A673 (cell line): ENCODE results near the gene SERPINA5. TPM values are rescaled to one million over a fixed set of nuclear protein-coding genes. Genes with fewer than 3 reads are reported as not detected.

Experiments used
- BruUV-seq: library from RNA; stranded (reverse); fragments of 400-500 nt; replicated peaks from 2 replicates; lab custom pipeline; 2021; lab: Mats Ljungman, UMichigan
- CTCF ChIA-PET: fragments of 300-600 bp; sonication (Branson Sonifier 250); formaldehyde crosslinking; loops from one replicate; lab custom pipeline; 2022; ENCODE audit warnings: antibody characterized with exemption; lab: Charles Lee
- POLR2A ChIA-PET: fragments of 300-600 bp; sonication (Branson Sonifier 250); formaldehyde crosslinking; loops from one replicate; lab custom pipeline; 2022; ENCODE audit warnings: antibody characterized with exemption; ENCODE audit not compliant: low non-redundant PET; lab: Charles Lee
- DNase-seq: peaks from one replicate; pipeline ENCODE4 v3.0.0-alpha.2; 2015; ENCODE audit warnings: low spot score
- H3K27ac ChIP-seq: fragments of 200-600 bp; sonication (generic); 2 replicates; pipeline ENCODE4 v1.5.1; 2016; ENCODE audit warnings: mixed run types, low read depth, mild to moderate bottlenecking, mixed read lengths, antibody characterized with exemption, low read length; ENCODE audit not compliant: poor library complexity, severe bottlenecking
- H3K27me3 ChIP-seq: fragments of 200-600 bp; sonication (generic); replicated peaks from 2 replicates; pipeline ENCODE4 v1.6.1; 2017; ENCODE audit warnings: mixed run types, low read depth, mild to moderate bottlenecking, mixed read lengths, antibody characterized with exemption, low read length; ENCODE audit not compliant: insufficient read depth, poor library complexity
- H3K36me3 ChIP-seq: fragments of 200-600 bp; sonication (generic); 2 replicates; pipeline ENCODE4 v1.6.1; 2016; ENCODE audit warnings: mixed run types, mild to moderate bottlenecking, mixed read lengths, antibody characterized with exemption, low read length; ENCODE audit not compliant: insufficient read depth, poor library complexity, severe bottlenecking
- H3K4me1 ChIP-seq: fragments of 200-600 bp; sonication (generic); 2 replicates; pipeline ENCODE4 v1.6.1; 2017; ENCODE audit warnings: mixed run types, mild to moderate bottlenecking, mixed read lengths, antibody characterized with exemption, low read length; ENCODE audit not compliant: insufficient read depth, poor library complexity, severe bottlenecking
- H3K4me3 ChIP-seq: fragments of 200-600 bp; sonication (generic); 2 replicates; pipeline ENCODE4 v1.5.1; 2016; ENCODE audit warnings: low read depth, mixed run types, mild to moderate bottlenecking, mixed read lengths, low read length; ENCODE audit not compliant: poor library complexity, severe bottlenecking
- H3K9me3 ChIP-seq: fragments of 200-600 bp; sonication (generic); 2 replicates; pipeline ENCODE4 v1.6.1; 2016; ENCODE audit warnings: mixed run types, low read depth, mild to moderate bottlenecking, mixed read lengths, antibody characterized with exemption, low read length; ENCODE audit not compliant: poor library complexity, severe bottlenecking
- EZH2 ChIP-seq: fragments of 200-600 bp; sonication (generic); IDR thresholded peaks from 2 replicates; pipeline ENCODE4 v1.6.1; 2017; ENCODE audit warnings: borderline replicate concordance, low read depth, mild to moderate bottlenecking, mixed read lengths, antibody characterized with exemption, low read length; ENCODE audit not compliant: poor library complexity, severe bottlenecking
- intact Hi-C: fragments of 100-400 bp; cut with micrococcal nuclease; formaldehyde crosslinking; loops from one replicate; pipeline ENCODE4 v1.10.0; 2022; ENCODE audit not compliant: unreplicated experiment
- total RNA-seq: library from RNA; stranded (reverse); gene quantifications from 2 replicates; pipeline ENCODE4 v1.2.3, GENCODE V29; 2021
- TF ChIP-seq, protein P1 (sequence below): fragments of 300-800, 200-600 bp; sonication (generic); conservative IDR thresholded peaks from 2 replicates; pipeline ENCODE4 v1.5.1; 2017; ENCODE audit warnings: low read depth, mild to moderate bottlenecking, antibody characterized with exemption, low read length, moderate library complexity, mixed read lengths

The SERPINA5 gene
- total RNA-seq, 1 experiment from 2014 or later: not detected

DNA sequence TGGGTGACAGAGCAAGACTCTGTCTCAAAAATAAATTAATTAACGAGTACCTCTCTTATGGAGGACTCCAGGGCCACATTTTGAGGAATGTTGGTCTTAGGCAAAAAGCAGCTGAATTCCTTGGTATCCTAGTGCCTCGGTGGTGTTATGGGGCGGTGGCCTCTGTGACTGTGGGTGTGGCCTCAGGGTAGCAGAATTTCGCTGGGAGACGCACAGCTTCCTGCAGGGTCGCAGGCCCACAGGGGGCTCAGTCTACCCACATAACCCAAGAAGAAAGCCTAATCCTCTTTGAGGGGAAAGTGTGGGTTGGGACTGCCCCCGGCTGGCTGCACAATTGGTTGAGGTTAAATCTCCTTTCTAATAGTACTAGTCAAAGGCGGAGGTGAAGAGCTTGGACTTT, 31.2 kb upstream of the SERPINA5 start:
- ChIA-PET POLR2A (no interaction called here), CTCF (interaction anchor here (0.6 kb wide), 1 partner anchor 300 kb away, joined by 3 read pairs; no protein-coding TSS in a partner anchor)
- no peak for TF ChIP-seq EZH2
- TF ChIP-seq, protein P1, sequence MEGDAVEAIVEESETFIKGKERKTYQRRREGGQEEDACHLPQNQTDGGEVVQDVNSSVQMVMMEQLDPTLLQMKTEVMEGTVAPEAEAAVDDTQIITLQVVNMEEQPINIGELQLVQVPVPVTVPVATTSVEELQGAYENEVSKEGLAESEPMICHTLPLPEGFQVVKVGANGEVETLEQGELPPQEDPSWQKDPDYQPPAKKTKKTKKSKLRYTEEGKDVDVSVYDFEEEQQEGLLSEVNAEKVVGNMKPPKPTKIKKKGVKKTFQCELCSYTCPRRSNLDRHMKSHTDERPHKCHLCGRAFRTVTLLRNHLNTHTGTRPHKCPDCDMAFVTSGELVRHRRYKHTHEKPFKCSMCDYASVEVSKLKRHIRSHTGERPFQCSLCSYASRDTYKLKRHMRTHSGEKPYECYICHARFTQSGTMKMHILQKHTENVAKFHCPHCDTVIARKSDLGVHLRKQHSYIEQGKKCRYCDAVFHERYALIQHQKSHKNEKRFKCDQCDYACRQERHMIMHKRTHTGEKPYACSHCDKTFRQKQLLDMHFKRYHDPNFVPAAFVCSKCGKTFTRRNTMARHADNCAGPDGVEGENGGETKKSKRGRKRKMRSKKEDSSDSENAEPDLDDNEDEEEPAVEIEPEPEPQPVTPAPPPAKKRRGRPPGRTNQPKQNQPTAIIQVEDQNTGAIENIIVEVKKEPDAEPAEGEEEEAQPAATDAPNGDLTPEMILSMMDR: no peak
- no peak for DNase-seq
- H3K9me3 ChIP-seq: no peaks in the 10 kb centered on the region
- intact Hi-C loops: no loop called here
- H3K4me3 ChIP-seq: no peak overlapping the region
- H3K4me1 ChIP-seq: no peaks in the 10 kb centered on the region
- H3K36me3 ChIP-seq: no peaks in the 10 kb centered on the region
- BruUV-seq: no TSS peak
- H3K27ac ChIP-seq: no peak overlapping the region
- peaks cover 5% of the 10 kb centered on the region for H3K27me3 ChIP-seq

DNA sequence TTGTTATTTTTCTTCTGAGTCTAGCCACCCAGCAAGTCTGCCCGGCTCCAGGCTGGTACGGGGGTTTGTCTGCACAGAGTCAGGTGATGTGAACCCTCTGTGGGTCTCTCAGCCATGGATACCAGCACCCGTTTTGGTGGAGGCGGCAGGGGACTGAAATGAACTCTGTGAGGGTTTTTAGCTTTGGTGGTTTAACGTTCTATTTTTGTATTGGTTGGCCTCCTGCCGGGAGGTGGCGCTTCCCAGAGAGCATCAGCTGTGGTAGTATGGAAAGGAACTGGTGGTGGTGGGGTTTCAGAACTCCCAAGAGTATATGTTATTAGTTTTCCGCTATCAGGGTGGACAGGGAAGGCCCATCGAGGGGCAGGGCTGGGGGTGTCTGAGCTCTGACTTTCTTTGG, 25.2 kb upstream of the SERPINA5 start:
- TF ChIP-seq, protein P1: no peak
- TF ChIP-seq EZH2: no peak
- H3K4me3 ChIP-seq: no peak overlapping the region
- no peaks in the 10 kb centered on the region for H3K9me3 ChIP-seq
- ChIA-PET CTCF (interaction anchor here (0.6 kb wide), 1 partner anchor 122 kb away, joined by 5 read pairs; no protein-coding TSS in a partner anchor), POLR2A (no interaction called here)
- no peak for DNase-seq
- intact Hi-C loops: no loop called here
- H3K4me1 ChIP-seq: no peaks in the 10 kb centered on the region
- H3K27ac ChIP-seq: no peak overlapping the region
- H3K36me3 ChIP-seq: no peaks in the 10 kb centered on the region
- H3K27me3 ChIP-seq: peaks cover 5% of the 10 kb centered on the region
- BruUV-seq: no TSS peak

DNA sequence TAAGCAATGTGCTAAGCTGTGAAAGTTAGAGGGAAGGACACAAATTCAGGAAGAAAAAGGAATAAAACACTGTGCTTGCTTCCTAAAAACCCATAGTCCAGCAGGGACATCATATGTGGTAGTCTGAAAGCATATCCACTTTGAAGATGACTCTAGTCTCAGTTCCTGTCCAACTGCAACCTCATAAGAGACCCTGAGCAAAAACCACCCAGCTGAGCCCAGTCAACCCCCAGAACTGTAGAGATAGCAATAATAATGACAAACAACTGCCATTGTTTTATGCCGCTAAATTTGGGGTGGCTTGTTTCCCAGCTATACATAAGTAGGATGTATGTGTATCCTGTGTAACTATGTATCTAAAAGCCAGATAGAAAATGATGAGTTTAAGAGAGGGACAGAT, 23.9 kb upstream of the SERPINA5 start:
- DNase-seq: no peak
- no TSS peak for BruUV-seq

More for the DNA sequence above, 23.9 kb upstream of the SERPINA5 start:
- peaks cover 2% of the 10 kb centered on the region for H3K27me3 ChIP-seq
- TF ChIP-seq, protein P1: no peak
- TF ChIP-seq EZH2: no peak
- no peaks in the 10 kb centered on the region for H3K9me3 ChIP-seq
- no peak overlapping the region for H3K4me3 ChIP-seq
- ChIA-PET POLR2A (no interaction called here), CTCF (no interaction called here)
- intact Hi-C loops: no loop called here
- H3K36me3 ChIP-seq: no peaks in the 10 kb centered on the region
- no peaks in the 10 kb centered on the region for H3K4me1 ChIP-seq
- H3K27ac ChIP-seq: no peak overlapping the region
